GM19452 (cell line): Measurements from ENCODE around the gene ARHGAP10.

Experiments used
- ATAC-seq: cut with Tn5 transposase; IDR thresholded peaks from one replicate; pipeline ENCODE4 v1.9.1; 2021; ENCODE audit not compliant: unreplicated experiment

The ARHGAP10 gene

DNA sequence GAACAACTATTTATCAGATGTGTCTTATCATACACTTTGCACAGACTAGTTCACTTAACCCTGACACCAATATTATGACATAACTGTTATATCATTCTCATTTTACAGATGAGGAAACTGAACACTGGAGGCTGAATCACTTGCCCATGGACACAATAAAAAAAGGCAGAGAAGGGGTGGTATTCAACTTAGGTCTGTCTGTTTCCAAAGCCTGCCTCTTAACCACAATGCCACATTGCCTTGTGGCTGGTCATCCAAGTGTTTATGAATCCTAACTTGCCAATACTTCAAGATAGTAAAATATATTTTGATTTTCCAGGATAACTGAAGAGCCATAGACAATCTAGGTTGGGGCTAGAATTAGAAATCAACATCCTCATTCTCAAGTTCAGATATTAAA lies 382.5 kb downstream of the ARHGAP10 start:
- no peak for ATAC-seq

DNA sequence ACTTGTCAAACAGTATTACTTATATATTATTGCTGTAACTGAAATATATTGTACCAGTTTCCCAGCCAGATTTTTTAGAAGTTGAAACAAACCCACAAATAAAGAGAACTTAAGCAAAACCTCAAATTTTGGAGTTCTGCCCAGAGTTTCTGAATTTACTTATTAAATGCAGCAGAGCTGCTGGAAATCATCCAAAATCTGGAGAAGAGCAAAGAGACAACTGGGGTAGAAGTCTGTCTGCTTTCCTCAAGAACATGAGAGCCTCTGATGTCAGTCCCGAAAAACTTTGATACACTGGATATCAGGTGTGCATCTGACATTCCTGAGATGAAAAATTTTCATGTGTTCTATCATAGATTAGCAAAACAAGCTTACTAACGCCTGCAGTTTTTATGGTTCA lies 384.4 kb downstream of the ARHGAP10 start:
- ATAC-seq: no peak

DNA sequence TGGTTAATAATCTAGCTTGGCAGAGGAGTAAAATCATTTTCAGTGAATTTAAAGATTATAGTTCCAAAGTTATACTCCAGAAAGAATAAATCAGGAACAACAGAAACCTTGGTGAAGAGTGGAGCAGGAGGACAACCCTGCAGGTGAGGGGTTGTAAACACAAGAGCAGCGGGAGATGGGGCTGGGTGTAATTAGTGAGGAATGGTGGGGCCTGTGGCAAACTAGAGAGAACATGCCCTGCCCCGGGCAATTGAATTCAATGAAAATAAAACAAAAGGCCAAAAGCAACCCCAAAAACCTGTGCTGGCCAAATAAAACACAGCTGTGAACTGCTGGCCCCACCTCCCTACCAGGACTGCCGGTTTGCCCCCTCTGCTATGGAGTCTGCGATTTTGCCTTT lies 385.1 kb downstream of the ARHGAP10 start:
- ATAC-seq: no peak

DNA sequence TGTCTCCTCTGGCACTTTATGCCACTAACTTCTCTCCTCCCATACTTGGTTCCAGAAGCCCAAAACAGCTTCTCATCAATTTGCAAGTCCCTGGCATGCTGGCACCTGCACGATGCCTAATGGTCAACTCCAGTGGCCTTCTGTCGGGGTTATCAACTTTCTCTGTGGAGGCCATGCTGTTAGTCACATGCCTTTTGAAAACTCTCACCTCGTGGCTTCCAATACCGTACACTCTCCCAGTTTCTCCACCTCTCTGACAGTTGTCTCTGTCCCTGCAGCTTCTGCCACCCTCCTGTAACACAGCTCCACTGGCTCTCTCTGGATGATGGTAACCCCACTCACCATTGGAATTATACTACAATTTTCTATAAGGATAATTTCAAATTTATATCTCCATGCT lies 386.3 kb downstream of the ARHGAP10 start:
- no peak for ATAC-seq

DNA sequence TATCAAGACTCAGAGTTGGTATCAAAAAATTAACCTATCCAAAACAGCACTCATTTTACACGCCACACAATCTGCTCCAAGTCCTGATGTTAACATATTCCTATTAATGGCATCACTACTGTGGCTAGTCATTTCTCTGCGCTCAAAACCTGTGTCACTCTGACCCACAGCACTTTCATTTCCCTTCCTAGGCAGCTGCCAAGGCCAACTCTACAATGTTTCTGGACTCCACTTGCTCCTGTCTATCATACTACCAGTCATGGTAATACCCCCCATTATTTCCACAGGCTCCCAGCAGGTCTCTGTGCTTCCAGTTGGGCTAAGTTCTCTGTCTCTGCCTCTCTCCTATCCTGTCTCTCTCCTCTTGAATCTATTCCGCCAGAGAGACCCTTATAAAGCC lies 386.7 kb downstream of the ARHGAP10 start:
- ATAC-seq: no peak

DNA sequence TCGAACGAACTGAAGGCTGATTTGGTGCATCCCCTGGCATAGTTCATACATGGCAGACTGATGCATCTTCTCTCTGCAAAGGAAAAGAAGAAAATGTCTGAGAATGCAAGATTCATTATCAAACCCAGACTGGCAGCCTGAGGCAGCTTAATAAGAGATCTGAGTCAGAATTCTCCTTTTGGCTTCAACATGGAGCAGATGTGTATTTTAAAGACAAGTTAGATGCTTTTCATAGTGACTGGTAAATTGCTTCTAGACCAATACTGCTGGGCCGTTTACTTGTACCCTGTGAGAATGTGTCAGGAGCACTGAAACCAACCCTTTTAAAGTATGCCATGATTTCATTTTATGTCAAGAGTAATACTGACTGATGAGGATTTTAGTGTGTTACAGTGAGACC lies 388.3 kb downstream of the ARHGAP10 start:
- ATAC-seq: no peak
